Activated T-helper 1 cell treated with anti-CD3 and anti-CD28 coated beads, Interleukin-12 subunit alpha, Interleukin-12 subunit beta, Interleukin-2, Interleukin-4 antibody, amounts not matched to agents 30 ng/mL and 10 ng/mL and 1 ng/mL, durations not matched to agents 14 hours and 24 hours and 36 hours (primary cell): Measurements from ENCODE around the gene GP1BB. TPM values are rescaled to one million over a fixed set of nuclear protein-coding genes. Genes with fewer than 3 reads are reported as not detected.

Source experiments
- DNase-seq: peaks from one replicate; pipeline ENCODE4 v3.0.0; 2021; ENCODE audit warnings: low spot score
- H3K27ac Mint-ChIP-seq: one replicate; pipeline ENCODE4 v1.8.0; 2021; ENCODE audit warnings: mild to moderate bottlenecking, mixed read lengths
- H3K27me3 Mint-ChIP-seq: one replicate; pipeline ENCODE4 v1.8.0; 2022; ENCODE audit warnings: mild to moderate bottlenecking, moderate library complexity, mixed read lengths; ENCODE audit not compliant: insufficient read depth
- H3K36me3 Mint-ChIP-seq: one replicate; pipeline ENCODE4 v1.8.0; 2021; ENCODE audit warnings: low read depth, mixed read lengths
- H3K4me1 Mint-ChIP-seq: one replicate; pipeline ENCODE4 v1.8.0; 2021; ENCODE audit warnings: low read depth, mixed read lengths
- H3K4me3 Mint-ChIP-seq: one replicate; pipeline ENCODE4 v1.8.0; 2021; ENCODE audit warnings: mild to moderate bottlenecking, moderate library complexity, mixed read lengths
- H3K9me3 Mint-ChIP-seq: one replicate; pipeline ENCODE4 v1.8.0; 2021; ENCODE audit warnings: mixed read lengths
- intact Hi-C: fragments of 100-400 bp; cut with micrococcal nuclease; formaldehyde crosslinking; loops from one replicate; pipeline ENCODE4 v1.15.1; 2024
- total RNA-seq: library from RNA; stranded (reverse); gene quantifications from 2 replicates; pipeline ENCODE4 v1.2.3, GENCODE V29; 2022

Gene GP1BB
- total RNA-seq, 1 donor from 2014 or later = not detected

- Mint-ChIP-seq H3K4me3 (no peak overlapping the region), H3K36me3 (no peaks in the 10 kb centered on the region), H3K4me1 (no peaks in the 10 kb centered on the region), H3K27me3 (peaks cover 6% of the 10 kb centered on the region), H3K27ac (no peak overlapping the region), H3K9me3 (no peaks in the 10 kb centered on the region)
- intact Hi-C loops = no loop called here
- no peak for DNase-seq
Observed at GRCh38 chr22:19701420-19702145, 21.8 kb upstream of the GP1BB start.

DNA sequence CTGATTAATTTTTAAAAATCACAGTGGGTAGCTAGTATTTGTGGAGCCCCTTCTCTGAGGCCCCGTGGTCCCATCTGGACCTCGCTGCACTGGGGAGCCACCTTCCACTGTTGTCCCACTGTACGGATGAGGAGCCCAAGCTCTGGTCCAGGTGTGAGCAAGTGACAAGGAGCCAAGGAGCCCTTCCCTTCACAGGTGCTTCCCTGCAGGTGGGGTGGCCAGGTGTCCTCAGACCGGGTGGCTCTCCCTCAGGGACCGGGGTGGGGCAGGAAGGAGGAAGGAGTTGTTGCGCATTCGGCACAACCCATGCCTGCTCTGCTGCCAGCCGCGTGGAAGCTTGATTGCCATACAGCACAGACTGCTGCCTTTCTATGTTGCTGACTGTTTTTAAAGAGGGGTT is 19.5 kb upstream of the GP1BB start:
- DNase-seq = no peak
- Mint-ChIP-seq H3K9me3 (no peaks in the 10 kb centered on the region), H3K4me3 (no peak overlapping the region), H3K4me1 (no peaks in the 10 kb centered on the region), H3K27ac (no peak overlapping the region), H3K36me3 (no peaks in the 10 kb centered on the region), H3K27me3 (peaks cover 5% of the 10 kb centered on the region)
- intact Hi-C loops = no loop called here

DNA sequence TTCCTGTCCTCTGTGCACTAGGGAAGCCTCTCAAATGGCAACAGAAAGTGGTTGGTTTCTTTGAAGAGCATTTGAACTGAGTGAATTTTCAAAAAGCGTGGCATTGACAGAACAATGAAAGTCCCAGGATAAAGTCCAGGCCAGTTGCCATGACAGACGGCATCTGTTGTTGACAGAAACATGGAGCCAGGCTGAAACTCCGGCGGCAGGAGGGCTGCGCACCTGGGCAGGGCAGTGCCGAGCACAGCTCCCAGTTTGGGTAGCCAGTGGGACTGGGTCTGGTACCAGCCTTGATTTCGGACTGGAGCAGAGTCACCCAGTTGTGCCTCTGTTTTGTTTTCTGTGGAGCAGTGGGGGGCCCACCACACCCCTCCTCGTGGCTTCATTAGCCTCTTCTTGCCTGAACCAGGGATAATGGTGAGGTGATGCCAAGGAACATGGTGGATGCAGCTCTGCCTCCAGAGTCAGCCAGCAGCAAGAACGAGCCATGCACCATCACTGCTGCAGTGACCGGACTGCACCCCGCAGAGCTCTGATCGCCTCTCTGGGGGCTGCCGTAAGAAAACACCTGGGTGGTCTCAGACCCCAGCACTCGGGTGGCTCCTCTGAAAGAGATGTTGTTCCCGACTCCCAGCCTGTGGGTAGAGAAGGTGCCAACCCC is 18.9 kb upstream of the GP1BB start:
- H3K9me3 Mint-ChIP-seq = no peaks in the 10 kb centered on the region
- DNase-seq = no peak
- H3K4me1 Mint-ChIP-seq = no peaks in the 10 kb centered on the region
- H3K36me3 Mint-ChIP-seq = no peaks in the 10 kb centered on the region
- intact Hi-C loops = no loop called here
- H3K4me3 Mint-ChIP-seq = no peak overlapping the region
- H3K27me3 Mint-ChIP-seq = peaks cover 5% of the 10 kb centered on the region
- H3K27ac Mint-ChIP-seq = no peak overlapping the region

- no peak overlapping the region for H3K27ac Mint-ChIP-seq
- no peak for DNase-seq
Observed at GRCh38 chr22:19705181-19705934, 18.0 kb upstream of the GP1BB start.

DNA sequence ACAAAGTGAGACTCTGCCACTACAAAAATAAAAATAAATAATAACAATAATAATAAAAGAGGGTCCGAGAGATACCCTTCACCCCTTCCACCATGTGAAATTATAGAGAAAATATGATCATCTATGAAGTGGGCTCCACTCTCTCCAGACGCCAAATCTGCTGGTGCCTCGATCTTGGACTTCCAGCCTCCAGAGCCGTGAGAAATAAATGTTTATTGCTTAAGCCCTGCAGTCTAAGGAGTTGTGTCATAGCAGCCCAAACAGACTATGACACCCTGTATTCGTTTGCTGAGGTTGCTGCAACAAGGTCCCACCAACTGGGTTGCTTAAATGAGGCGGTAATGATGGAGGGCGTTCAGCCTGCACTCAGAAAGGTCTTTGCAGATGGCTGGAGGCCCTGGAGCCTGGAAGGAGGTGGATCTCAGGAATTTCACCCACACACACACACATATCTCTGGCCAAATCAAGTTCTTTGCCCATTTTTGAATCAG is 16.6 kb upstream of the GP1BB start:
- Mint-ChIP-seq H3K4me1 (no peaks in the 10 kb centered on the region), H3K36me3 (no peaks in the 10 kb centered on the region), H3K27me3 (peaks cover 2% of the 10 kb centered on the region), H3K27ac (no peak overlapping the region), H3K9me3 (no peaks in the 10 kb centered on the region), H3K4me3 (no peak overlapping the region)
- DNase-seq = no peak
- intact Hi-C loops = no loop called here

More at GRCh38 chr22:19705181-19705934, 18.0 kb upstream of the GP1BB start:
- intact Hi-C loops = no loop called here
- Mint-ChIP-seq H3K9me3 (no peaks in the 10 kb centered on the region), H3K4me1 (no peaks in the 10 kb centered on the region), H3K4me3 (no peak overlapping the region), H3K27me3 (peaks cover 4% of the 10 kb centered on the region), H3K36me3 (no peaks in the 10 kb centered on the region)

DNA sequence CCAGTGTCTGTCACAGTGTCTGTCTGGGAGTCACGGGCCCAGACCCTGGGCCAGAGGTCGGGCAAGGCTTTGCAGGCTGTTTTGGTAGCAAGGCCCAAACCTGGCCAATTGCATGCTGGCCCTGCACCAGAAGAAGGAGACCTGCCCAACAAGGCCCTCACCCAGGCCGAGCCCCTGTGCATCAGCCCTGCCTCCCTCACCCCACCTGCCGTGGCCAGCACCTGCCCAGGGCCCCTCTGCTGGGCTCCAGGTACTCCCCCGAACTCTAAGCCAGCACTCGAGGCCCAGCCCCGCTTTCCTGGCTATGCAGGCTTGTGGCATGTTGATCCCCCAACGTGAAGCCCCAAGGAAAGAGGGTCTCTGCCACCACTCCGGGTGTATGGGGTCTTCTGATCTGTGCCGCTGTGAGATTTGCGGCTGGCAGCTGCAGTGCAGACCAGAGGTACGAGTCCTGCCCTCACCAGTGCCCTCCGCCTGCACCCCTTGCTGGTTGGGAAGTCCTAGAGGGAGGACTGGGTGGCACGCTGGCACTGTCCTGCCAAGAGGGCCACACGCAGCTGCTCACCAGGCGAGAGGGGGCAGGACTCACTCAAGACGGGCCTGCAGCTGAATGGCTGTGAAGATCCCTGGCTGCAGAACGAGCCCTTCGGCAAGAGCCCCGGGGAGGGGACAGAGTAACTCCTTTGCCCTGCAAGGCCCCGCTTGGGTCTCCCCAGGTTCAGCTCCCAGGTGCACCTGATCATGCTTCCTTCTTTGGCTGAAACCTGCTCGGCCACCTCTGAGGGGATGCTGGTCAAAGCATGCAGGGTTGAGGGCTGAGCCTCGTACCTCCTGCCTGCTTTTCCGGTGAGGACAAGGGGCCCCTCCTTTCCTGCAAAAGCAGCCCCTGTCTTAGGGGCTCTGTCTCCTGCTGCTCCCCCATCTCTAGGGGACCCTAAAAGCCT is 15.7 kb upstream of the GP1BB start:
- no peak for DNase-seq
- Mint-ChIP-seq H3K36me3 (no peaks in the 10 kb centered on the region), H3K27ac (no peak overlapping the region), H3K4me3 (no peak overlapping the region), H3K9me3 (no peaks in the 10 kb centered on the region), H3K4me1 (no peaks in the 10 kb centered on the region), H3K27me3 (peaks cover 9% of the 10 kb centered on the region)
- intact Hi-C loops = no loop called here

- no peaks in the 10 kb centered on the region for H3K36me3 Mint-ChIP-seq
- no peaks in the 10 kb centered on the region for H3K9me3 Mint-ChIP-seq
- no peak overlapping the region for H3K27ac Mint-ChIP-seq
- intact Hi-C loops = no loop called here
- H3K4me3 Mint-ChIP-seq = no peak overlapping the region
- no peak for DNase-seq
- H3K4me1 Mint-ChIP-seq = no peaks in the 10 kb centered on the region
- peaks cover 15% of the 10 kb centered on the region for H3K27me3 Mint-ChIP-seq
Observed at GRCh38 chr22:19708321-19709011, 14.9 kb upstream of the GP1BB start.

- no peaks in the 10 kb centered on the region for H3K4me1 Mint-ChIP-seq
- no peaks in the 10 kb centered on the region for H3K36me3 Mint-ChIP-seq
- DNase-seq = no peak
- H3K27me3 Mint-ChIP-seq = peaks cover 18% of the 10 kb centered on the region
- intact Hi-C loops = no loop called here
- H3K9me3 Mint-ChIP-seq = no peaks in the 10 kb centered on the region
- no peak overlapping the region for H3K4me3 Mint-ChIP-seq
- no peak overlapping the region for H3K27ac Mint-ChIP-seq
Observed at GRCh38 chr22:19709063-19709769, 14.1 kb upstream of the GP1BB start.

- DNase-seq = no peak
- Mint-ChIP-seq H3K4me1 (no peaks in the 10 kb centered on the region), H3K9me3 (no peaks in the 10 kb centered on the region), H3K36me3 (no peaks in the 10 kb centered on the region), H3K27ac (no peak overlapping the region), H3K4me3 (no peak overlapping the region), H3K27me3 (peaks cover 20% of the 10 kb centered on the region)
- intact Hi-C loops = no loop called here
Observed at GRCh38 chr22:19710020-19710768, 13.1 kb upstream of the GP1BB start.

DNA sequence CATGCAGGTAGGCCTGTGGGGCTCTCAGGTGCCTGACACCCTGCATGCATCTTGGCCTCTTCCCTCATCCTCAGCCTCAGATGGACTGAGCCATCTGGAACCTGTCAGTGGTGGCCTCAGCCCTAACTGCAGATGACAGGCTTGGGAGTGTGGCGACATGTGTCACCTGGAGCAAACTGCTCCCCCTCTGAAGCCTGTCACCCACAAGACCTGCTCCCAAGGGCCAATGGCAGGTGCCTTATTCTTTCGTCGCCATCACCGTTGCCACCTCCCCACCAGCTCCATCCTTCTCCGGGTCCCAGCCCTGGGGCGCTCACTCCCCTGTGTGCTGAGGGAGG is 12.6 kb upstream of the GP1BB start:
- no peaks in the 10 kb centered on the region for H3K4me1 Mint-ChIP-seq
- H3K27me3 Mint-ChIP-seq = peaks cover 21% of the 10 kb centered on the region
- DNase-seq = no peak
- H3K27ac Mint-ChIP-seq = no peak overlapping the region
- H3K9me3 Mint-ChIP-seq = no peaks in the 10 kb centered on the region
- no peaks in the 10 kb centered on the region for H3K36me3 Mint-ChIP-seq
- no peak overlapping the region for H3K4me3 Mint-ChIP-seq
- intact Hi-C loops = no loop called here

GRCh38 chr22:19713245-19713644 is 10.1 kb upstream of the GP1BB start:
- DNase-seq = no peak
- H3K27ac Mint-ChIP-seq = no peak overlapping the region
- intact Hi-C loops = no loop called here
- peak overlapping the region; percentile 3 for H3K4me3 Mint-ChIP-seq
- no peaks in the 10 kb centered on the region for H3K36me3 Mint-ChIP-seq
- no peaks in the 10 kb centered on the region for H3K4me1 Mint-ChIP-seq
- no peaks in the 10 kb centered on the region for H3K9me3 Mint-ChIP-seq
- H3K27me3 Mint-ChIP-seq = peaks cover 21% of the 10 kb centered on the region
